ENCODE data around the gene NRROS.

The NRROS gene

DNA sequence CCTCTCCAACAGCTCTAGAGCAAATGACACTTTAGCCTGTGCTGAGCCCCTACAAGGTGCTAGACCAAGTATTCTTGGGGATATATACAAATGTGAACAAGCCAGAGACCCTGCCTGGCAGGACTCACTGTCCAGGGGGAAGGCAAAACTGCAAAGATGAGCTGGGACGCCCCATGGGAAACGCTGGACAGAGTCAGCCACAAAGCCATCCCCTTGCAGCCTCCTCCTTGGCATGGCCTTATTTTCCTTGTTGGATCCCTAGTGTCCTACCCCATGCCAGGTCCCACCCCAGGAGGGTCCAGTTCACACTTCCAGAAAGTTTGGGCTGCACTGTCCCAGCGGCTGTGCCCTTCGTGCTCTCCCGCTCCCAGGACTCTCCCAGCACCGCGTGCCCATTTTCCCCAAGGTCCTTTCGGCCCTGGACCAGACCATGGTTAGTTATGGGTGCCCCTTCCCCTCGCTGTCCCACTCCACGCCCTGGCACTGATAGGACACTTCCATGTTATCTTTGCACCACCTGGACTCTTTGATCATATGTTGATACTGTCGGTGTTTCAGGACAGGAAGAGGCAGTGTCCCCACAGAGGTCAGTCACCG lies 5.8 kb upstream of the NRROS start:
- peak overlapping the region; percentile 91 for H3K4me3 ChIP-seq (ENCODE audit: low read length, poor library complexity, severe bottlenecking)
- no peaks in the 10 kb centered on the region for H3K27me3 ChIP-seq (ENCODE audit: insufficient read depth, low read length, poor library complexity, severe bottlenecking)
- no peak overlapping the region for H2AFZ ChIP-seq (ENCODE audit: low read length)
- H4K20me1 ChIP-seq (ENCODE audit: insufficient read depth, low read length, poor library complexity, severe bottlenecking) = no peaks in the 10 kb centered on the region
- H3K9me2 ChIP-seq (replicated peaks; ENCODE audit: low read depth, low read length) = no peaks in the 10 kb centered on the region
- H3K9ac ChIP-seq (ENCODE audit: low read depth, low read length, poor library complexity, severe bottlenecking) = peak overlapping the region; percentile 99
- H3K36me3 ChIP-seq (ENCODE audit: insufficient read depth, low read length) = no peaks in the 10 kb centered on the region
- peaks cover 21% of the 10 kb centered on the region for H3F3A ChIP-seq (ENCODE audit: low read depth)
- H3K4me2 ChIP-seq (ENCODE audit: low read depth, low read length, poor library complexity, severe bottlenecking) = peak overlapping the region; percentile 94
- TF ChIP-seq, protein P1, sequence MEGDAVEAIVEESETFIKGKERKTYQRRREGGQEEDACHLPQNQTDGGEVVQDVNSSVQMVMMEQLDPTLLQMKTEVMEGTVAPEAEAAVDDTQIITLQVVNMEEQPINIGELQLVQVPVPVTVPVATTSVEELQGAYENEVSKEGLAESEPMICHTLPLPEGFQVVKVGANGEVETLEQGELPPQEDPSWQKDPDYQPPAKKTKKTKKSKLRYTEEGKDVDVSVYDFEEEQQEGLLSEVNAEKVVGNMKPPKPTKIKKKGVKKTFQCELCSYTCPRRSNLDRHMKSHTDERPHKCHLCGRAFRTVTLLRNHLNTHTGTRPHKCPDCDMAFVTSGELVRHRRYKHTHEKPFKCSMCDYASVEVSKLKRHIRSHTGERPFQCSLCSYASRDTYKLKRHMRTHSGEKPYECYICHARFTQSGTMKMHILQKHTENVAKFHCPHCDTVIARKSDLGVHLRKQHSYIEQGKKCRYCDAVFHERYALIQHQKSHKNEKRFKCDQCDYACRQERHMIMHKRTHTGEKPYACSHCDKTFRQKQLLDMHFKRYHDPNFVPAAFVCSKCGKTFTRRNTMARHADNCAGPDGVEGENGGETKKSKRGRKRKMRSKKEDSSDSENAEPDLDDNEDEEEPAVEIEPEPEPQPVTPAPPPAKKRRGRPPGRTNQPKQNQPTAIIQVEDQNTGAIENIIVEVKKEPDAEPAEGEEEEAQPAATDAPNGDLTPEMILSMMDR (conservative IDR thresholded peaks at IDR 0.05; ENCODE audit: low read length) = no peak
- no peaks in the 10 kb centered on the region for H3K9me3 ChIP-seq (ENCODE audit: insufficient read depth, low read depth, low read length)
- H3K4me1 ChIP-seq (ENCODE audit: insufficient read depth, low read length, poor library complexity, severe bottlenecking) = peaks cover 75% of the 10 kb centered on the region
- H3K79me2 ChIP-seq (ENCODE audit: insufficient read depth, low read length) = peaks cover 76% of the 10 kb centered on the region

DNA sequence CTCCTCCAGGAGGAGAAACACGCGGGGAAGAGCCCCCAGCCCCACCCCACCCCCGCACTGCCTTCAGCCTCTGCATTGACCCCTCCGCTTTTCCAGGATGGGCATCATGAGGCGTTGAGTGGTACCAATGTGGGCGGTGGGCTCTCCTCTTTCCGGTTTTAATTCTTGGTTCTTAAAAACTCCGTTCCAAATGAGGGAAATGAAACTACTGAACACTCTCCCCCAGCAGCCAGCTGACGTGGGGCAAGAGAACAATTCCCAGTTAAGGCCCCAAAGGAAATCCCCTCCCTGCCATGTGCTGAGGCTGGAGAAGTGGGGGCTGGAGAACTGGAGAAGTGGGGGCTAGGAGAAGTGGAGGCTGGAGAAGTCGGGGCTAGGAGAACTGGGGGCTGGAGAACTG lies 5.3 kb upstream of the NRROS start:
- Histone ChIP-seq H3K9ac (ENCODE audit: low read depth, low read length, poor library complexity, severe bottlenecking) (peak overlapping the region; percentile 99), H3K4me1 (ENCODE audit: insufficient read depth, low read length, poor library complexity, severe bottlenecking) (peaks cover 77% of the 10 kb centered on the region), H3K4me2 (ENCODE audit: low read depth, low read length, poor library complexity, severe bottlenecking) (peak overlapping the region; percentile 94), H3K36me3 (ENCODE audit: insufficient read depth, low read length) (no peaks in the 10 kb centered on the region), H4K20me1 (ENCODE audit: insufficient read depth, low read length, poor library complexity, severe bottlenecking) (no peaks in the 10 kb centered on the region), H3K9me2 (replicated peaks; ENCODE audit: low read depth, low read length) (no peaks in the 10 kb centered on the region), H3K4me3 (ENCODE audit: low read length, poor library complexity, severe bottlenecking) (peak overlapping the region; percentile 91), H3K79me2 (ENCODE audit: insufficient read depth, low read length) (peaks cover 81% of the 10 kb centered on the region), H2AFZ (ENCODE audit: low read length) (no peak overlapping the region), H3F3A (ENCODE audit: low read depth) (peaks cover 21% of the 10 kb centered on the region), H3K9me3 (ENCODE audit: insufficient read depth, low read depth, low read length) (no peaks in the 10 kb centered on the region), H3K27me3 (ENCODE audit: insufficient read depth, low read length, poor library complexity, severe bottlenecking) (no peaks in the 10 kb centered on the region)
- TF ChIP-seq EZH2phosphoT487 (IDR thresholded peaks at IDR 0.05; ENCODE audit: borderline replicate concordance) = no peak
- TF ChIP-seq, protein P1 (conservative IDR thresholded peaks at IDR 0.05; ENCODE audit: low read length) = no peak

DNA sequence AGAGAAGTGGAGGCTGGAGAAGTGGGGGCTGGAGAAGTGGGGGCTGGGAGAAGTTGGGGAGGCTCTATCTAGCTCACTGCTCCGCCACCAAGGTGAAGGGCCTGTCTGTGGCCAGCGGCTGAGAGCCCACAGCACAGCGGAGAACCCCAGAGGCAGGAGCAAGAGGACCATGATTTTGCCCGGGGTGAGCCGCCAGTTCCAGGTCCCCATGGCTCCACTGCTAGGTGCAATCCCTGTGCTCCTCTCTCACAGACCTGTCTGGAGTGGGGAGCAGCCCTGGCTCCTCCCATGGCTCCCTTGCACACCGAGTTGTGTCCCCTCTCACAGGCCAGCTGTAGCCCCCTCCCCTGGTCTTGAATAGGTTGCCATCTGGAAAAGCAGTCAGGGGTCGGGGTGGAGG lies 4.7 kb upstream of the NRROS start:
- peaks cover 81% of the 10 kb centered on the region for H3K79me2 ChIP-seq (ENCODE audit: insufficient read depth, low read length)
- H4K20me1 ChIP-seq (ENCODE audit: insufficient read depth, low read length, poor library complexity, severe bottlenecking) = peaks cover 1% of the 10 kb centered on the region
- H3K4me3 ChIP-seq (ENCODE audit: low read length, poor library complexity, severe bottlenecking) = peak overlapping the region; percentile 91
- TF ChIP-seq, protein P1 (conservative IDR thresholded peaks at IDR 0.05; ENCODE audit: low read length) = no peak
- TF ChIP-seq EZH2phosphoT487 (IDR thresholded peaks at IDR 0.05; ENCODE audit: borderline replicate concordance) = no peak
- H3K36me3 ChIP-seq (ENCODE audit: insufficient read depth, low read length) = peaks cover under 1% of the 10 kb centered on the region; the same call in 1 of the 2 replicates
- H3K4me2 ChIP-seq (ENCODE audit: low read depth, low read length, poor library complexity, severe bottlenecking) = peak overlapping the region; percentile 94
- no peaks in the 10 kb centered on the region for H3K9me3 ChIP-seq (ENCODE audit: insufficient read depth, low read depth, low read length)
- H3K9me2 ChIP-seq (replicated peaks; ENCODE audit: low read depth, low read length) = no peaks in the 10 kb centered on the region
- H3K9ac ChIP-seq (ENCODE audit: low read depth, low read length, poor library complexity, severe bottlenecking) = peak overlapping the region; percentile 99
- H2AFZ ChIP-seq (ENCODE audit: low read length) = no peak overlapping the region
- H3K27me3 ChIP-seq (ENCODE audit: insufficient read depth, low read length, poor library complexity, severe bottlenecking) = peaks cover 2% of the 10 kb centered on the region
- peaks cover 21% of the 10 kb centered on the region for H3F3A ChIP-seq (ENCODE audit: low read depth)
- peaks cover 72% of the 10 kb centered on the region for H3K4me1 ChIP-seq (ENCODE audit: insufficient read depth, low read length, poor library complexity, severe bottlenecking)

All from Loucy (cell line).